ENCODE measurements around the gene AGPAT2. TPM values are rescaled to one million over a fixed set of nuclear protein-coding genes. Genes with fewer than 3 reads are reported as not detected.

Gene AGPAT2
- total RNA-seq, 1 experiment from 2014 or later = 40.2 TPM

- H3K4me3 Mint-ChIP-seq = peak overlapping the region; percentile 74
- ChIA-PET CTCF (interaction anchor here (0.9 to 2.7 kb wide), 5 partner anchors 12 to 35 kb away, joined by 3 to 11 read pairs (median 4); partner anchors contain the start of gene AGPAT2), POLR2A (no interaction called here)
- TF ChIP-seq CDX4 (CRISPR knock-in tag; IDR thresholded peaks at IDR 0.05; ENCODE audit: borderline replicate concordance) (0 out of 2 replicates have a peak, but pooled peaks have one; percentile 21), JAZF1 (CRISPR knock-in tag; IDR thresholded peaks at IDR 0.05) (no peak)
- ATAC-seq (no peak), DNase-seq (ENCODE audit: low spot score) (no peak)
- no peaks in the 10 kb centered on the region for H3K9me3 Mint-ChIP-seq
- no peak overlapping the region for H3K27ac Mint-ChIP-seq
- peaks cover 3% of the 10 kb centered on the region; the same call in 1 of the 2 replicates for H3K4me1 Mint-ChIP-seq
- no peaks in the 10 kb centered on the region for H3K36me3 Mint-ChIP-seq
- H3K27me3 Mint-ChIP-seq (ENCODE audit: low read depth) = no peaks in the 10 kb centered on the region; the same call in 1 of the 2 replicates
These were observed 23.0 kb downstream of the AGPAT2 start for GRCh38 chr9:136664000-136664915.

- Mint-ChIP-seq H3K36me3 (no peaks in the 10 kb centered on the region), H3K27ac (no peak within 1 kb of the TSS), H3K27me3 (ENCODE audit: low read depth) (no peaks in the 10 kb centered on the region; the same call in 1 of the 2 replicates), H3K9me3 (no peaks in the 10 kb centered on the region), H3K4me1 (peaks cover 3% of the 10 kb centered on the region; the same call in 1 of the 2 replicates), H3K4me3 (no peak within 1 kb of the TSS)
- ChIA-PET CTCF (interaction anchor here (2.4 to 2.7 kb wide), 2 partner anchors 9 to 18 kb away, joined by 11 to 16 read pairs; no protein-coding TSS in a partner anchor), POLR2A (no interaction called here)
- TF ChIP-seq CREM (CRISPR knock-in tag; IDR thresholded peaks at IDR 0.05) = no peak
- TF ChIP-seq PRRX2 (CRISPR knock-in tag; IDR thresholded peaks at IDR 0.05) = no peak
- TF ChIP-seq NR1H2 (CRISPR knock-in tag; IDR thresholded peaks at IDR 0.05) = no peak
- TF ChIP-seq FOXK1 (CRISPR knock-in tag; IDR thresholded peaks at IDR 0.05) = no peak
- TF ChIP-seq ZMAT4 (CRISPR knock-in tag; IDR thresholded peaks at IDR 0.05) = no peak
- no peak for TF ChIP-seq STAT6 (CRISPR knock-in tag; conservative IDR thresholded peaks at IDR 0.05; ENCODE audit: low read depth)
- TF ChIP-seq NFATC4 (CRISPR knock-in tag; IDR thresholded peaks at IDR 0.05) = no peak
- no peak for TF ChIP-seq ELF4 (CRISPR knock-in tag; IDR thresholded peaks at IDR 0.05; ENCODE audit: low read depth)
- TF ChIP-seq ETV6 (CRISPR knock-in tag; IDR thresholded peaks at IDR 0.05) = no peak
- no peak for TF ChIP-seq TCF7 (CRISPR knock-in tag; IDR thresholded peaks at IDR 0.05; ENCODE audit: low read depth)
- TF ChIP-seq ZNF121 (CRISPR knock-in tag; IDR thresholded peaks at IDR 0.05) = no peak
- TF ChIP-seq MAX (CRISPR knock-in tag; IDR thresholded peaks at IDR 0.05) = no peak
- TF ChIP-seq E2F4 (CRISPR knock-in tag; IDR thresholded peaks at IDR 0.05; ENCODE audit: borderline replicate concordance, low read depth) = no peak
- ATAC-seq (no peak), DNase-seq (ENCODE audit: low spot score) (no peak)
These were observed 24.3 kb downstream of the AGPAT2 start, which contains the start of gene EGFL7 for GRCh38 chr9:136662656-136663581. Gene EGFL7 (plus strand): TSS chr9:136662916. CDS start chr9:136668283, 5,367 bp downstream.

Measured in WTC11 (cell line).